ENCODE results near the gene SKA3. TPM values are rescaled to one million over a fixed set of nuclear protein-coding genes. Genes with fewer than 3 reads are reported as not detected.

Gene SKA3
- total RNA-seq, 1 experiment from 2014 or later = 61.8 TPM

DNA sequence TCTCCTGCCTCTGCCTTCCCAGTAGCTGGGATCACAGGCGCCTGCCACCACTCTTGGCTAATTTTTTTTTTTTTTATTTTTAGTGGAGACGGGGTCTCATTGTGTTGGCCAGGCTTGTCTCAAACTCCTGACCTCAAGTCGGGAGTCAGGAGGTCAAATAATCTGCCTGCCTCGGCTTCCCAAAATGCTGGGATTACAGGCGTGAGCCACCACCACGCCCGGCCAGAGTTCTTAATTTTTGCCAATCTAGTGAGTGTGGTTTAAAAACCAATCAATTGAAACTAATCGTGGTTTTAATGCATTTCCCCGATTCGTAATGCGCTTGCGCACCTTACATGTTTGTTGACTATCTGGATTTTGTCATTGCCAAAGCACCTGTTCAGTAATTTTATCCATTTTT, 37.0 kb downstream of the SKA3 start:
- Histone ChIP-seq H2BK15ac (ENCODE audit: low read depth, low read length) (no peak overlapping the region), H3K56ac (ENCODE audit: insufficient read length, low read depth, low read length) (no peak overlapping the region), H2BK5ac (ENCODE audit: insufficient read length, low read length) (no peak overlapping the region), H4K5ac (ENCODE audit: insufficient read length, low read depth, low read length) (no peak overlapping the region), H3K9ac (ENCODE audit: extremely low read depth, insufficient read length, low read length) (no peak overlapping the region), H3K27me3 (ENCODE audit: insufficient read depth, low read length) (no peaks in the 10 kb centered on the region), H3K4me1 (ENCODE audit: insufficient read depth, low read length) (no peaks in the 10 kb centered on the region; the same call in 1 of the 2 replicates), H4K91ac (ENCODE audit: insufficient read length, low read depth, low read length) (no peak overlapping the region), H3K18ac (ENCODE audit: insufficient read length, low read depth, low read length) (no peak overlapping the region), H3K14ac (ENCODE audit: insufficient read depth, low read length) (no peak overlapping the region), H2BK20ac (ENCODE audit: low read depth, low read length, poor library complexity, severe bottlenecking) (no peak overlapping the region), H3K4me2 (ENCODE audit: insufficient read depth, insufficient read length, low read length) (peak overlapping the region; percentile 72), H2AFZ (ENCODE audit: low read length) (no peak overlapping the region), H3K23ac (ENCODE audit: insufficient read length, low read depth, low read length) (no peak overlapping the region), H2BK12ac (ENCODE audit: insufficient read length, low read depth, low read length) (no peak overlapping the region), H3K23me2 (ENCODE audit: insufficient read length, low read depth, low read length, poor library complexity, severe bottlenecking) (no peaks in the 10 kb centered on the region), H2AK5ac (ENCODE audit: insufficient read length, low read length) (no peak overlapping the region), H3T11ph (ENCODE audit: low read length) (no peak overlapping the region), H3K27ac (ENCODE audit: insufficient read length, low read depth, low read length) (no peak overlapping the region), H4K20me1 (ENCODE audit: control insufficient read depth, insufficient read depth, insufficient read length) (no peaks in the 10 kb centered on the region), H3K9me3 (ENCODE audit: control insufficient read depth, low read depth, low read length) (no peaks in the 10 kb centered on the region), H3K79me1 (ENCODE audit: insufficient read depth, low read depth, low read length, poor library complexity, severe bottlenecking) (no peaks in the 10 kb centered on the region), H4K8ac (replicated peaks; ENCODE audit: insufficient read length, low read depth, low read length) (no peak overlapping the region), H3K79me2 (ENCODE audit: insufficient read depth, low read length) (peaks cover 19% of the 10 kb centered on the region; the same call in 1 of the 2 replicates), H2BK120ac (ENCODE audit: low read depth, low read length, poor library complexity, severe bottlenecking) (no peak overlapping the region), H3K4ac (ENCODE audit: low read depth, low read length) (no peak overlapping the region)
- no CpG with 5 or more reads among the region's 12 CpGs for WGBS (ENCODE audit: extremely low coverage, insufficient read length, low lambda C conversion rate)
- DNase-seq = no peak
- H3K27ac Mint-ChIP-seq = peak overlapping the region; percentile 94 to 99 (median 99); a peak in 4 of 7 replicates
- H3K4me3 Mint-ChIP-seq = peak overlapping the region; percentile 95 to 97
- H3K36me3 Mint-ChIP-seq (ENCODE audit: insufficient read depth in 1 of 3, low read depth in 3 of 3) = peaks cover 25 to 33% (median 31%) of the 10 kb centered on the region in 3 experiments
- TF ChIP-seq, protein P1, sequence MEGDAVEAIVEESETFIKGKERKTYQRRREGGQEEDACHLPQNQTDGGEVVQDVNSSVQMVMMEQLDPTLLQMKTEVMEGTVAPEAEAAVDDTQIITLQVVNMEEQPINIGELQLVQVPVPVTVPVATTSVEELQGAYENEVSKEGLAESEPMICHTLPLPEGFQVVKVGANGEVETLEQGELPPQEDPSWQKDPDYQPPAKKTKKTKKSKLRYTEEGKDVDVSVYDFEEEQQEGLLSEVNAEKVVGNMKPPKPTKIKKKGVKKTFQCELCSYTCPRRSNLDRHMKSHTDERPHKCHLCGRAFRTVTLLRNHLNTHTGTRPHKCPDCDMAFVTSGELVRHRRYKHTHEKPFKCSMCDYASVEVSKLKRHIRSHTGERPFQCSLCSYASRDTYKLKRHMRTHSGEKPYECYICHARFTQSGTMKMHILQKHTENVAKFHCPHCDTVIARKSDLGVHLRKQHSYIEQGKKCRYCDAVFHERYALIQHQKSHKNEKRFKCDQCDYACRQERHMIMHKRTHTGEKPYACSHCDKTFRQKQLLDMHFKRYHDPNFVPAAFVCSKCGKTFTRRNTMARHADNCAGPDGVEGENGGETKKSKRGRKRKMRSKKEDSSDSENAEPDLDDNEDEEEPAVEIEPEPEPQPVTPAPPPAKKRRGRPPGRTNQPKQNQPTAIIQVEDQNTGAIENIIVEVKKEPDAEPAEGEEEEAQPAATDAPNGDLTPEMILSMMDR (conservative IDR thresholded peaks at IDR 0.05) = no peak
- no peaks in the 10 kb centered on the region for H3K27me3 Mint-ChIP-seq (ENCODE audit: low read depth)
- peaks cover 29 to 43% of the 10 kb centered on the region in 2 experiments for H3K4me1 Mint-ChIP-seq
- H3K9me3 Mint-ChIP-seq = peaks cover 11 to 13% of the 10 kb centered on the region in 2 experiments
